HepG2 (cell line): ENCODE measurements around the gene NELFCD. TPM values are rescaled to one million over a fixed set of nuclear protein-coding genes. Genes with fewer than 3 reads are reported as not detected.

Source experiments
- CCDC6 ChIP-seq: sonication (generic); formaldehyde crosslinking; IDR thresholded peaks from 2 replicates; pipeline ENCODE4 v1.8.1; 2022; ENCODE audit warnings: mild to moderate bottlenecking, missing genetic modification reagents, moderate library complexity
- CREM ChIP-seq, 2 experiments: sonication (generic) in 1 of 2; formaldehyde crosslinking in 1 of 2; IDR thresholded peaks; 2 replicates each; pipeline versions ENCODE4 v1.4.0 to v1.6.1; 2016 to 2020; ENCODE audit warnings: antibody characterized with exemption in 1 of 2, mild to moderate bottlenecking in 1 of 2, missing genetic modification reagents in 1 of 2
- PBX3 ChIP-seq: sonication (generic); formaldehyde crosslinking; IDR thresholded peaks from 2 replicates; pipeline ENCODE4 v1.8.1; 2023; ENCODE audit warnings: missing genetic modification reagents, inconsistent platforms, borderline replicate concordance
- REL ChIP-seq: sonication (generic); formaldehyde crosslinking; conservative IDR thresholded peaks from 2 replicates; pipeline ENCODE4 v1.8.0; 2022; ENCODE audit warnings: mild to moderate bottlenecking, missing genetic modification reagents, moderate library complexity
- SRY ChIP-seq: sonication (generic); formaldehyde crosslinking; IDR thresholded peaks from 2 replicates; pipeline ENCODE4 v1.8.0; 2022; ENCODE audit warnings: mild to moderate bottlenecking, missing genetic modification reagents
- TARDBP ChIP-seq: sonication (generic); formaldehyde crosslinking; IDR thresholded peaks from 2 replicates; pipeline ENCODE4 v1.8.0; 2022; ENCODE audit warnings: mild to moderate bottlenecking, missing genetic modification reagents
- UBTF ChIP-seq: sonication (generic); formaldehyde crosslinking; IDR thresholded peaks from 2 replicates; pipeline ENCODE4 v1.4.0; 2020; ENCODE audit warnings: mild to moderate bottlenecking, missing genetic modification reagents
- ZBTB4 ChIP-seq: sonication (generic); formaldehyde crosslinking; IDR thresholded peaks from 2 replicates; pipeline ENCODE4 v1.4.0; 2020; ENCODE audit warnings: missing genetic modification reagents, mild to moderate bottlenecking, borderline replicate concordance
- ZFP82 ChIP-seq: sonication (generic); formaldehyde crosslinking; IDR thresholded peaks from 2 replicates; pipeline ENCODE4 v1.5.1; 2020; ENCODE audit warnings: mild to moderate bottlenecking, missing genetic modification reagents, borderline replicate concordance
- ZNF263 ChIP-seq: sonication (generic); formaldehyde crosslinking; IDR thresholded peaks from 2 replicates; pipeline ENCODE4 v1.4.0; 2020; ENCODE audit warnings: missing genetic modification reagents
- ZNF407 ChIP-seq: sonication (generic); formaldehyde crosslinking; IDR thresholded peaks from one replicate; pipeline ENCODE4 v1.5.1; 2020; ENCODE audit warnings: mild to moderate bottlenecking, missing genetic modification reagents; ENCODE audit errors: not compliant biosample characterization
- ZNF589 ChIP-seq: sonication (generic); formaldehyde crosslinking; conservative IDR thresholded peaks from 2 replicates; pipeline ENCODE4 v1.8.0; 2022; ENCODE audit warnings: mild to moderate bottlenecking, moderate library complexity, missing genetic modification reagents
- ZSCAN12 ChIP-seq: sonication (generic); formaldehyde crosslinking; IDR thresholded peaks from 2 replicates; pipeline ENCODE4 v1.9.0; 2021; ENCODE audit warnings: mild to moderate bottlenecking, missing genetic modification reagents
- polyA plus RNA-seq, 8 experiments: library from polyadenylated mRNA; depleted of rRNA in 3 of 8; stranded (reverse) in 7 of 8; unstranded in 1 of 8; fragments of >200 nt; fragmentation: Illumina TruSeq in 4 of 8; extraction: Trizol in 4 of 8; gene quantifications; 2 replicates each; pipeline versions ENCODE4 v1.2.1 to v1.2.3, GENCODE V29; 2011 to 2016; ENCODE audit warnings: low read depth in 4 of 8, missing spikeins in 1 of 8, mixed read lengths in 1 of 8; ENCODE audit not compliant: insufficient read depth in 1 of 8
- total RNA-seq, 5 experiments: library from RNA; depleted of rRNA; stranded (reverse); fragments of >200 nt; fragmentation: Illumina TruSeq; extraction: Trizol; gene quantifications; 2 replicates each; pipeline ENCODE4 v1.2.3, GENCODE V29; 2016; ENCODE audit warnings: low read depth in 1 of 5

The NELFCD gene
- total and polyA plus RNA-seq, 2 of the 13 experiments (the other 11 are each of a cell fraction or from before 2014, with no cell fraction given), result 159 to 203 TPM

- TF ChIP-seq UBTF (CRISPR knock-in tag) (no peak), ZNF589 (CRISPR knock-in tag) (no peak), REL (CRISPR knock-in tag) (0 out of 2 replicates have a peak, but pooled peaks have one; percentile 18), ZBTB4 (no peak), CCDC6 (CRISPR knock-in tag) (no peak), SRY (CRISPR knock-in tag) (no peak), TARDBP (CRISPR knock-in tag) (peak; percentile 44; the same call in 1 of the 2 replicates), PBX3 (CRISPR knock-in tag) (no peak), ZNF263 (CRISPR knock-in tag) (no peak), ZNF407 (CRISPR knock-in tag) (no peak), ZSCAN12 (no peak), CREM (IDR thresholded peaks at IDR 0.05) (no peak), CREM (CRISPR knock-in tag; IDR thresholded peaks at IDR 0.05) (no peak), ZFP82 (no peak)
These were observed 29.4 kb downstream of the NELFCD start (continued) for GRCh38 chr20:59010321-59010994.
